Breast epithelium (tissue), 4 donors: ENCODE data around the gene ILK. TPM values are rescaled to one million over a fixed set of nuclear protein-coding genes. Genes with fewer than 3 reads are reported as not detected.

Experiments used
- DNase-seq, 2 donors: peaks; one replicate each; pipeline ENCODE4 v3.0.0-alpha.2; 2019; ENCODE audit warnings: low spot score in 2 of 2
- H3K27ac ChIP-seq, 2 donors: fragments of 200-600 bp; sonication (generic) in 1 of 2; one replicate each; pipeline ENCODE4 v1.5.1; 2016 to 2019; ENCODE audit warnings: mild to moderate bottlenecking in 1 of 2
- H3K27me3 ChIP-seq, 2 donors: fragments of 200-600 bp; sonication (generic) in 1 of 2; one replicate each; pipeline versions ENCODE4 v1.5.1 to v1.6.0; 2017 to 2019; ENCODE audit warnings: control low read depth in 1 of 2, mild to moderate bottlenecking in 1 of 2
- H3K36me3 ChIP-seq: fragments of 200-600 bp; one replicate; pipeline ENCODE4 v1.5.1; 2019
- H3K4me1 ChIP-seq, 2 donors: fragments of 200-600 bp; sonication (generic); one replicate each; pipeline ENCODE4 v1.5.1; 2016 to 2019; ENCODE audit warnings: control low read depth in 1 of 2
- H3K4me3 ChIP-seq, 3 donors: fragments of 200-600 bp; sonication (generic); 1 replicate in 2 of 3; 2 replicates in 1 of 3; pipeline ENCODE4 v1.5.1; 2016 to 2019; ENCODE audit warnings: mild to moderate bottlenecking in 3 of 3, moderate library complexity in 2 of 3
- H3K9me3 ChIP-seq, 2 donors: fragments of 200-600 bp; sonication (generic) in 1 of 2; one replicate each; pipeline ENCODE4 v1.5.1; 2016 to 2019; ENCODE audit warnings: control low read depth in 1 of 2
- POLR2A ChIP-seq: fragments of 450-650 bp; IDR thresholded peaks from one replicate; pipeline ENCODE4 v1.6.1; 2016; ENCODE audit warnings: antibody characterized with exemption, mild to moderate bottlenecking, moderate library complexity
- POLR2AphosphoS5 ChIP-seq, 3 donors: sonication (generic); formaldehyde crosslinking; IDR thresholded peaks; one replicate each; pipeline ENCODE4 v1.6.1; 2017; ENCODE audit warnings: antibody characterized with exemption in 3 of 3
- intact Hi-C: fragments of 100-400 bp; cut with DNase I; formaldehyde crosslinking; loops from one replicate; pipeline ENCODE4 v1.15.1; 2023; ENCODE audit warnings: low total_unique reads
- total RNA-seq, 3 donors: library from RNA; depleted of rRNA; stranded (reverse); fragments of >200 nt; gene quantifications; one replicate each; pipeline ENCODE4 v1.1.0, GENCODE V29; 2016
- TF ChIP-seq, protein P1 (sequence below), 3 donors: fragments of 450-650 bp; IDR thresholded peaks; one replicate each; pipeline ENCODE4 v1.5.1; 2016 to 2017; ENCODE audit warnings: antibody characterized with exemption in 3 of 3, mild to moderate bottlenecking in 3 of 3, moderate library complexity in 3 of 3

Gene ILK
- total RNA-seq, 3 donors from 2014 or later: 113 to 118 (median 113) TPM

- TF ChIP-seq POLR2A (no peak), POLR2AphosphoS5 (IDR thresholded peaks at IDR 0.05) (no peak)
- TF ChIP-seq, protein P1, sequence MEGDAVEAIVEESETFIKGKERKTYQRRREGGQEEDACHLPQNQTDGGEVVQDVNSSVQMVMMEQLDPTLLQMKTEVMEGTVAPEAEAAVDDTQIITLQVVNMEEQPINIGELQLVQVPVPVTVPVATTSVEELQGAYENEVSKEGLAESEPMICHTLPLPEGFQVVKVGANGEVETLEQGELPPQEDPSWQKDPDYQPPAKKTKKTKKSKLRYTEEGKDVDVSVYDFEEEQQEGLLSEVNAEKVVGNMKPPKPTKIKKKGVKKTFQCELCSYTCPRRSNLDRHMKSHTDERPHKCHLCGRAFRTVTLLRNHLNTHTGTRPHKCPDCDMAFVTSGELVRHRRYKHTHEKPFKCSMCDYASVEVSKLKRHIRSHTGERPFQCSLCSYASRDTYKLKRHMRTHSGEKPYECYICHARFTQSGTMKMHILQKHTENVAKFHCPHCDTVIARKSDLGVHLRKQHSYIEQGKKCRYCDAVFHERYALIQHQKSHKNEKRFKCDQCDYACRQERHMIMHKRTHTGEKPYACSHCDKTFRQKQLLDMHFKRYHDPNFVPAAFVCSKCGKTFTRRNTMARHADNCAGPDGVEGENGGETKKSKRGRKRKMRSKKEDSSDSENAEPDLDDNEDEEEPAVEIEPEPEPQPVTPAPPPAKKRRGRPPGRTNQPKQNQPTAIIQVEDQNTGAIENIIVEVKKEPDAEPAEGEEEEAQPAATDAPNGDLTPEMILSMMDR (IDR thresholded peaks at IDR 0.05): no peak
- no peaks in the 10 kb centered on the region for H3K36me3 ChIP-seq
- H3K4me1 ChIP-seq: no peaks in the 10 kb centered on the region
- peaks cover 8% of the 10 kb centered on the region in 2 donors for H3K9me3 ChIP-seq
- no peaks in the 10 kb centered on the region for H3K27me3 ChIP-seq
- intact Hi-C loops: no loop called here
- no peak for DNase-seq
- H3K27ac ChIP-seq: no peak overlapping the region
- no peak overlapping the region for H3K4me3 ChIP-seq
These were observed 16.9 kb upstream of the ILK start for GRCh38 chr11:6586434-6587359.

GRCh38 chr11:6587360-6587953 lies 16.1 kb upstream of the ILK start:
- Histone ChIP-seq H3K4me1 (no peaks in the 10 kb centered on the region), H3K27ac (no peak overlapping the region), H3K4me3 (no peak overlapping the region), H3K36me3 (no peaks in the 10 kb centered on the region), H3K27me3 (no peaks in the 10 kb centered on the region), H3K9me3 (peaks cover 6 to 8% of the 10 kb centered on the region in 2 donors)
- no peak for DNase-seq
- TF ChIP-seq POLR2A: no peak
- TF ChIP-seq, protein P1 (IDR thresholded peaks at IDR 0.05): no peak
- no peak for TF ChIP-seq POLR2AphosphoS5 (IDR thresholded peaks at IDR 0.05)
- intact Hi-C loops: no loop called here

- intact Hi-C loops: no loop called here
- H3K4me3 ChIP-seq: no peak overlapping the region
- no peak for DNase-seq
- no peak for TF ChIP-seq POLR2AphosphoS5 (IDR thresholded peaks at IDR 0.05)
- TF ChIP-seq, protein P1 (IDR thresholded peaks at IDR 0.05): no peak
- no peak for TF ChIP-seq POLR2A
- peaks cover 6 to 8% of the 10 kb centered on the region in 2 donors for H3K9me3 ChIP-seq
- H3K27ac ChIP-seq: no peak overlapping the region
- H3K36me3 ChIP-seq: no peaks in the 10 kb centered on the region
- no peaks in the 10 kb centered on the region for H3K27me3 ChIP-seq
- no peaks in the 10 kb centered on the region for H3K4me1 ChIP-seq
These were observed 15.6 kb upstream of the ILK start for GRCh38 chr11:6588018-6588417.

DNA sequence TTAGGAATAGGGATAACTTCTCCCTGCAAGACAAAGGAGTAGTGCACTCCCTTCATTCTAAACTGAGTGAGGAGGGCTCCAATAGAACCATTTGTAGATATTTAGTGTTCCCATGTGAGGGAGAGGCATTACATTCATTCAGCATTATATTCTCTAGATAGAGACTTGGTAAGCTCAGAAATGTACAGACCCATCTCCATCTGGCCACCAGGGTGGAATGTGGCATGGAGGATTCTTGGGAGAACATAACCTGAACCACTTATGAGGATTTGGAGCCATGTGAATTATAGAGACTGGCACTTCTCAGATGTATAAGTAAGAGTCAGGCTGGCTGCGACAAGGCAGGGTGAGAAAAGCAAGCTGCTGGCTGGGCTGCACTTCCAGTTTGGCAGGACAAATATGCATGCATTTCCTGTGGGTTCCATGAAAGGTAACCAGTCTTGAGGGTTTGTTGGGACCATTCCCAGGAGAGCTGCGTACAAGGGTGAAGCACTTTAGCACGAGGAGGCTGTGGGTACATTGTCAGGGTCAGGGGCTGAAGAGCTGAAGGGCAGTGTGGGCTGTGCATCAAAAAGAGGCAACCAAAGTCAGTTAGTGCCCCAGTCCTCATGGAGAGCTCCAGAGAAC lies 9.3 kb upstream of the ILK start:
- TF ChIP-seq, protein P1 (IDR thresholded peaks at IDR 0.05): no peak
- TF ChIP-seq POLR2A (no peak), POLR2AphosphoS5 (IDR thresholded peaks at IDR 0.05) (no peak)
- intact Hi-C loops: no loop called here
- no peak overlapping the region for H3K4me3 ChIP-seq
- DNase-seq: no peak
- no peaks in the 10 kb centered on the region for H3K4me1 ChIP-seq
- H3K9me3 ChIP-seq: no peaks in the 10 kb centered on the region
- H3K27me3 ChIP-seq: no peaks in the 10 kb centered on the region
- H3K36me3 ChIP-seq: no peaks in the 10 kb centered on the region
- H3K27ac ChIP-seq: no peak overlapping the region
